ENCODE results near the gene TTC34.
A peak's percentile ranks its signal among the peaks of the same experiment; 100 is the strongest.

The TTC34 gene

DNA sequence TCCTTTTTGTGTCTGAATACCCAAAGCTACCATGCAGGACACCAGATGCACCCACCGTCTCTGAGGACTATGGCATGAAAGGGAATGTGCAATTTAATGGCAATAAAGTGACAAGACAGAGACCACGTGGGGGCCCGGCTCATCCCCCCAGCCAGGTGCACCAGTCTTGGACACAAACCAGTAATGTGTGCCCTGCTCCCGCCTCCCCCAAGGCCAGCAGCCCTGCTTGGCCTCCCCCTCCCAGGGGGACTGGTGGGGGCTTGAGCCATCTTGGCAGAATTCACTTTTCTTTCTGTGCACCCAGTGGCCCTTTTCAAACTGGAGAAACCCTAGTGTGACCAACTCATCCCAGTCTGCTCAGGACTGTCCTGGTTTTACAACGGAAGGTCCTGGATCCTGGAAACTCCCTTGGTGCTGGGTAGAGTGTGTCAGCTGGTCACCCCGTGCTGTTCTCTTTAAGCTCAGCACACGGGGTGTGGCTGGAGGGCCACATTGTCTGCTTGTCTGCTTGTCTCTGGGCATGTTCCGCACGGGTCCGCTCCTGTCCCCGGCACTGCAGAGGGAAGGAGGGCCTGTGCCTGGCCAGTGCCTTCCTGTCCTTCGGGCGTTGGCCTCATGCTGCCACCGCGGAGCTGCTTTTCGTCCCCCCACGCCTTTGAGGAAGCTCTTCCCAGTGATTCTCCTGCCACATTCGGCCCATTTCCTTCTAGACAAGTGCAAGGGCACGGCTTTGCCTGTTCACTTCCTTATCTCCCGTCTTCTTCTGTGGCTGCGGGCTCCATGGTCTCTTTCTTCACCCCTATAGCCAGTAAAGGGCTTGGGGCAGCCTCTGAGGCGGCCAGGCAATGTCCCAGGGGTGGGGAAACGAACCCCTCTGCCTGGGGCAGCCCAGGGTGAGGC is 45.8 kb upstream of the TTC34 start:
- Histone ChIP-seq H4K20me1 (ENCODE audit: insufficient read depth, low read length) (no peaks in the 10 kb centered on the region), H3K4me3 (ENCODE audit: low read depth in 1 of 2, low read length in 2 of 2) (no peak overlapping the region), H3K4me1 (ENCODE audit: insufficient read depth, low read length) (no peaks in the 10 kb centered on the region), H3K4me2 (ENCODE audit: insufficient read depth, low read length) (no peak overlapping the region), H3K27ac (ENCODE audit: low read length) (no peak overlapping the region), H3K79me2 (ENCODE audit: insufficient read depth, low read length) (no peaks in the 10 kb centered on the region), H3K36me3 (ENCODE audit: insufficient read depth, low read length) (no peaks in the 10 kb centered on the region), H3K27me3 (ENCODE audit: insufficient read depth, low read length, poor library complexity) (peaks cover 3% of the 10 kb centered on the region), H3K9me3 (ENCODE audit: insufficient read depth, low read length, severe bottlenecking) (no peaks in the 10 kb centered on the region), H3K9ac (ENCODE audit: low read depth, low read length) (no peak overlapping the region), H2AFZ (ENCODE audit: low read depth, low read length) (no peak overlapping the region)
- no peak for DNase-seq
- no peak for TF ChIP-seq EZH2 (IDR thresholded peaks at IDR 0.05; ENCODE audit: borderline replicate concordance, low read depth, low read length, severe bottlenecking)
- TF ChIP-seq, protein P1, sequence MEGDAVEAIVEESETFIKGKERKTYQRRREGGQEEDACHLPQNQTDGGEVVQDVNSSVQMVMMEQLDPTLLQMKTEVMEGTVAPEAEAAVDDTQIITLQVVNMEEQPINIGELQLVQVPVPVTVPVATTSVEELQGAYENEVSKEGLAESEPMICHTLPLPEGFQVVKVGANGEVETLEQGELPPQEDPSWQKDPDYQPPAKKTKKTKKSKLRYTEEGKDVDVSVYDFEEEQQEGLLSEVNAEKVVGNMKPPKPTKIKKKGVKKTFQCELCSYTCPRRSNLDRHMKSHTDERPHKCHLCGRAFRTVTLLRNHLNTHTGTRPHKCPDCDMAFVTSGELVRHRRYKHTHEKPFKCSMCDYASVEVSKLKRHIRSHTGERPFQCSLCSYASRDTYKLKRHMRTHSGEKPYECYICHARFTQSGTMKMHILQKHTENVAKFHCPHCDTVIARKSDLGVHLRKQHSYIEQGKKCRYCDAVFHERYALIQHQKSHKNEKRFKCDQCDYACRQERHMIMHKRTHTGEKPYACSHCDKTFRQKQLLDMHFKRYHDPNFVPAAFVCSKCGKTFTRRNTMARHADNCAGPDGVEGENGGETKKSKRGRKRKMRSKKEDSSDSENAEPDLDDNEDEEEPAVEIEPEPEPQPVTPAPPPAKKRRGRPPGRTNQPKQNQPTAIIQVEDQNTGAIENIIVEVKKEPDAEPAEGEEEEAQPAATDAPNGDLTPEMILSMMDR (IDR thresholded peaks at IDR 0.05; ENCODE audit: borderline replicate concordance, extremely low read depth, low read length, poor library complexity, severe bottlenecking) = no peak
- no peak for ATAC-seq (ENCODE audit: insufficient read depth, low read depth)

DNA sequence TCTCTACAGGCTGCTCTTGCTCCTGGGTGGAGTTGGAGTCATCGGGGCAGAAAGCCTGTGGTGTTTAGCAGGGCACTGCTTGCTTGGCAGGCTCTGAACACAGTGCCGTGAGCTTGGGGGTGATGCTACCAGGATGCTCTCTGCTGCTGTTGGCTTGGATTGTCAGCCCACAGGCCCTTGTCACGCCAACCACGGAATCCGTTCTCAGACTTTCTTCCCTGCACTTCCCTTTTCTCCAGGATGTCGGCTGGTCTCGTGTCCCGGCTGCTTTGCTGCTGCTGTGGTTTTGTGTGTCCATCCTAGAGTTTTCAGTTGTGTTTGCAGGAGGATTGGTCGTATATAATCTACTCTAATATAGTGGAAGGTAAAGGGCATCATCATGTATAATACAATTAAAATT is 44.4 kb upstream of the TTC34 start:
- H4K20me1 ChIP-seq (ENCODE audit: insufficient read depth, low read length) = no peaks in the 10 kb centered on the region; the same call in 1 of the 2 replicates
- H2AFZ ChIP-seq (ENCODE audit: low read depth, low read length) = no peak overlapping the region
- H3K9me3 ChIP-seq (ENCODE audit: insufficient read depth, low read length, severe bottlenecking) = no peaks in the 10 kb centered on the region
- H3K4me3 ChIP-seq (ENCODE audit: low read depth in 1 of 2, low read length in 2 of 2) = no peak overlapping the region
- H3K36me3 ChIP-seq (ENCODE audit: insufficient read depth, low read length) = no peaks in the 10 kb centered on the region
- DNase-seq = no peak
- H3K79me2 ChIP-seq (ENCODE audit: insufficient read depth, low read length) = no peaks in the 10 kb centered on the region
- no peak overlapping the region for H3K9ac ChIP-seq (ENCODE audit: low read depth, low read length)
- no peak overlapping the region for H3K27ac ChIP-seq (ENCODE audit: low read length)
- H3K4me1 ChIP-seq (ENCODE audit: insufficient read depth, low read length) = no peaks in the 10 kb centered on the region
- no peak for TF ChIP-seq EZH2 (IDR thresholded peaks at IDR 0.05; ENCODE audit: borderline replicate concordance, low read depth, low read length, severe bottlenecking)
- TF ChIP-seq, protein P1 (IDR thresholded peaks at IDR 0.05; ENCODE audit: borderline replicate concordance, extremely low read depth, low read length, poor library complexity, severe bottlenecking) = no peak
- peaks cover 3% of the 10 kb centered on the region for H3K27me3 ChIP-seq (ENCODE audit: insufficient read depth, low read length, poor library complexity)
- no peak for ATAC-seq (ENCODE audit: insufficient read depth, low read depth)
- no peak overlapping the region for H3K4me2 ChIP-seq (ENCODE audit: insufficient read depth, low read length)

DNA sequence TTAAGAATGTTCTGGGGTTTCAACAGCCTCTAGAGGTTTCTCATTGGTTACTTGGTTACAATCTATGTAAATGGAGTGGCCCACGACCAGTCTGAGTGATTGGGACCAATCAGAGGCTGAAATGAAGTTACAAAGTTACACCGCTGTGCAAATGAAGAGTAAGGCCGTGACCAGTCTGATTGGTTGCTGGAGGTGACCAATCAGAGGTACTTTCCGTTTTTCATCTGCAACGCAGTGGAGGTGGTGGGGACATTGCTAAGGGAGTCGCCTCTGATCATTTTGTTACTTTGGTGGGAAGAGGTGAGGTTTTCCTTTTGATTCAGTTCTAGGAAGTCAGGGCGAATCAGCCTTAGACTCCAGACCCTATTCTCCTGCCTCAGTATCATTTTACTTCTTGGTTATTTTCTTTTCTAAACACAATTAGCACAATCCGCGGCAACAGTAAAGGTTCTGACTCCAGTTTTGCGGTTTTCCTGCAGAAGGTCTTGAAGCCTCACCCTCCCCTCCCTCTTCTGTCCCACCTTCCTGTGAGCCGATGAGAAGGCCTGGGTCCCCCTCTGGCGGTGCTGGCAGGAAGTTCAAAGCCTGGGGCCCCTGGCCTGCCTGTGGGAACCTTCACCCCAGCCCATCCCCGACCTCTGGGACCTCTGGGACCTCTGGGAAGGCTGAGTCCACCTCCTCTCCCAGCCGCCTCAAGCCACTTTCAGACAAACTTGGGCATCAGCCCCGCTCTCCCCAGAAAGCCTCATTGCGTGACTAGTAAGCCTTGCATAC is 38.7 kb upstream of the TTC34 start:
- ATAC-seq (ENCODE audit: insufficient read depth, low read depth) (peak; percentile 96), DNase-seq (peak; percentile 77)
- Histone ChIP-seq H2AFZ (ENCODE audit: low read depth, low read length) (no peak overlapping the region), H4K20me1 (ENCODE audit: insufficient read depth, low read length) (peaks cover 3% of the 10 kb centered on the region; the same call in 1 of the 2 replicates), H3K4me3 (ENCODE audit: low read depth in 1 of 2, low read length in 2 of 2) (no peak overlapping the region), H3K4me2 (ENCODE audit: insufficient read depth, low read length) (peak overlapping the region; percentile 13; the same call in 1 of the 2 replicates), H3K9me3 (ENCODE audit: insufficient read depth, low read length, severe bottlenecking) (no peaks in the 10 kb centered on the region), H3K36me3 (ENCODE audit: insufficient read depth, low read length) (no peaks in the 10 kb centered on the region), H3K27ac (ENCODE audit: low read length) (no peak overlapping the region), H3K4me1 (ENCODE audit: insufficient read depth, low read length) (peaks cover 11% of the 10 kb centered on the region), H3K27me3 (ENCODE audit: insufficient read depth, low read length, poor library complexity) (peaks cover 8% of the 10 kb centered on the region), H3K9ac (ENCODE audit: low read depth, low read length) (no peak overlapping the region), H3K79me2 (ENCODE audit: insufficient read depth, low read length) (no peaks in the 10 kb centered on the region)
- TF ChIP-seq, protein P1 (IDR thresholded peaks at IDR 0.05; ENCODE audit: borderline replicate concordance, extremely low read depth, low read length, poor library complexity, severe bottlenecking) = peak; percentile 86
- no peak for TF ChIP-seq EZH2 (IDR thresholded peaks at IDR 0.05; ENCODE audit: borderline replicate concordance, low read depth, low read length, severe bottlenecking)

Data from DND-41 (cell line).